NCI-H2029 treated with DMSO at 0.1 percent for 48 hours (cell line): Measurements from ENCODE around the gene ACTR3.
"Not testable (repeated sequence)": the region's sequence is repeated elsewhere in the genome, so short reads cannot be mapped to it uniquely, and the experiment has no call there.

Experiments
- DNase-seq: peaks from one replicate; lab custom pipeline; 2025; lab: John Stamatoyannopoulos, UW

Gene ACTR3

DNA sequence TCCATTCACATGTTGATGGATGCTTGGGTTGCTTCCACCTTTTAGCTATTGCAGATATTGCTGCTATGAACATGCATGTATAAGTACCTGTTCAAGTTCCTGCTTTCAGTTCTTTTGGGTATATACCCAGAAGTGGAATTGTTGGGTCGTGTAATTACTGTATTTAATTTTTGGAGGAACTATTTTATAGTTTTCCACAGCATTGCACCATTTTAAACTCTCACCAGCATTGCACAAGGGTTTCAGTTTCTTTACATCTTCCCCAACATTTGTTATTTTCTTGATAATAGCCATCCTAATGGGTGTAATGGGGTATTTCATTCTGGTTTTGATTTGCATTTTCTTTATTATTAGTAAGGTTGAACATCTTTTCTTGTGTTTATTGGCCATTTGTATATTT lies 16.0 kb downstream of the ACTR3 start:
- no peak for DNase-seq

DNA sequence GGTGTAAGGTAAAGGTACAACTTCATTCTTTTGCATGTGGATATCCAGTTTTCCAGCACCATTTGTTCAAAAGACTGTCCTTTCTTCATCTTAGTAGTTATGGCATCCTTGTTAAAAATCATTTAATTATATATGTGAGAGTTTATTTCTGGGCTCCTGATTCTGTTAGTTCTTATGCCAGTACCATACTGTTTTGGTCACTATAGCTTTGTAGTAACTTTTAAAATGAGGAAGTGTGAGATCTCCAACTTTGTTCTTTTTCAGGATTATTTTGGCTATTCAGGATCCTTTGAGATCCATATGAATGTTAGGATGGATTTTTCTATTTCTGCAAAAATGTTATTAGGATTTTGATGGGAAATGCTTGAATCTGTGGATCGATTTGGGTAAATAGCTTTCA lies 16.8 kb downstream of the ACTR3 start:
- no peak for DNase-seq

DNA sequence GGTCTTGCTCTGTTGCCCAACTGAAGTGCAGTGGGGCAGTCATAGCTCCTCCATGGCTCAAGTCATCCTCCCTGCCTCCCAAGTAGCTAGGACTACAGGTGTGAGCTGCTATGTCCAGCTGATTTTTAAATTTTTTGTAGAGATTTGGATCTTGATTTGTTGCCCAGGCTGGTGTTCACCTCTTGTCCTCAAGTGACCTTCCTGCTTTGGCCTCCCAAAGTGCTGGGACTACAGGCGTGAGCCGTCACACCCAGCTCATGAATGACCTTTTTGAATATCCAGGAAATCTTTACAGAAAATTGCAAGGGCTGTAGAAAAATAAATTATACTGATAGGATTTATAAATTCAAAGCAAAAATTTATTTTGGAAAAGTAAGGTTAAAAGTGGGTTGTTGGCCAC lies 17.4 kb downstream of the ACTR3 start:
- DNase-seq: no peak

DNA sequence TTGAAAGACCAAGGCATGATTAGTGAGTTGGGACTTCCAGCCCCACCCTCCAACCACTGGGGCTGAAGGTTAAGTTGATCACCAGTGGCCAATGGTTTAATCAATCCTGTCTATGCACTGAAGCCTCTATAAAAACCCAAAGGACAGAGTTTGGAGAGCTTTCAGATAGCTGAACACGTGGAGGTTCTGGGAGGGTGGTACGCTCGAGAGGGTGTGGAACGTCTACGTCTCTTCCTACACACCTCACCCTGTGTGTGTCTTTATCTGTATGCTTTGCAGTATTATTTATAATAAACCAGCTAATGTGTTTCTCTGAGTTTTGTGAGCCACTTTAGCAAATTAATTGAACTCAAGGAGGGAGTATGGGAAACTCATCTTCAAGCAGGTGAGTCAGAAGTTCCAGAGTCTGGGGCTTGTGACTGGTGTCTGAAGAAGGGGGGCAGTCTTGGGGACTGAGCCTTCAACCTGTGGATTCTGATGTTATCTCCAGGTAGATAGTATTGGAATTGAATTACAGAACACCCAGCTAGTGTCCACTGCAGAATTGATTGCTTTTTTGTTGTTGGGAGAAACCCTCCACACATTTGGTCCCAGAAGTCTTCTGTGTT lies 20.3 kb downstream of the ACTR3 start:
- no peak for DNase-seq

DNA sequence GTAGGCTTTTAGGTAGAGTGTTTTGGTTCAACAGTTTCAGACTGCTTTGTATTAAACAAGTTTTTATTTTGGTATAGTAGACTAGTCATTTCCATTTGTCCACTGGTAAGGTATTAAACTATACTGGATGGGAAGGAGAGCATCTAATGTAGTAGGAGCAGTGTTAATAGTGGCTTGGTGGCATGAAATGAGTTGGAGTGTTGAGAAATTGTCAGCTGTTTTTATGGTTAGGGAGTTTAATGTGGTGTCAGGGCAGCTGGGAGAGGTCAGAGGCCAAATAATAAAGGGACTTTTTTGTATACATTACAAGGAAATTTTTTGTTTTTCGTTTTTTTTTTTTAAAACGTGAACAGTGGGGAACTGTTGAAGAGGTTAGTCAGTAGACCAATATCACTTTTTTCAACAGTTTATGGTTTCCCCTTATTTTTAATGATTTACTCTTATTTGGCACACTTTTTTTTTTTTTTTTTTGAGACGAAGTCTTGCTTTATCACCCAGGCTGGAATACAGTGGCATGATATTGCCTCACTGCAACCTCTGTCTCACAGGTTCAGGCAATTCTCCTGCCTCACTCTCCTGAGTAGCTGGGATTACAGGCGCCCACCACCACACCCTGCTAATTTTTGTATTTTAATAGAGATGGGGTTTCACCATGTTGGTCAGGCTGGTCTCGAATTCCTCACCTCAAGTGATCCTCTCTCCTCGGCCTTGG lies 21.2 kb downstream of the ACTR3 start:
- DNase-seq: no peak

DNA sequence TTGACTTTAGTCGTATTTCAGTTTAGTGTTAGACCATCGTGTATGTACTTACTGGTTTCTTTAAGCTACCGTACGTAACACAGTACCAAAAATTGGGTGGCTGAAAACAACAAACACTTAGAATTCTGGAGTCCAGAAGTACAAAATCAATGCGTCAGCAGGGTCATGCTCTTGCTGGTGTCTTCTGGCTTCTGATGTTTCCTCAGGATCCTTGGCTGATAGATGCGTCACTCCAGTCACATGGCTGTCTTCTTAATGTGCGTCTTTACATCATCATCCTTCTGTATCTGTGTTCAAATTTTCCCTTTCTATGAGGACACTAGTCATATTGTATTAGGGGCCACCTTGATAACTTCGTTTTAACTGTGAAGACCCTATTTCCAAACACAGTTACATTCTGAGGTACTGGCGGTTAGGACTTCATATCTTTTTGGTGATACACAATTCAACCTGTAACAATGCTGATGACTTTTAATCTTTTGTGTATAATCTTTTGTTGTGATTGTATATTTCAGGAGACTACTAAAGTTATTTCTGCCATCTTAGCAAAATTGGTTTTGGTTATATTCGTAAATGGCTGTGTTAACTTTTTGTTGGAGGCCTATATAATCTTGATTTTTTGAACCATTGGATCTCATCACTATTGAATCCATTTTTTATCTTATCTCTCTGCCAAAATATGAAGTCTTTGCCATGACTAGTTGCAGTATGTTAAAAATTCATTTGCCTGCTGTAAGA lies 25.4 kb downstream of the ACTR3 start:
- DNase-seq: no peak

DNA sequence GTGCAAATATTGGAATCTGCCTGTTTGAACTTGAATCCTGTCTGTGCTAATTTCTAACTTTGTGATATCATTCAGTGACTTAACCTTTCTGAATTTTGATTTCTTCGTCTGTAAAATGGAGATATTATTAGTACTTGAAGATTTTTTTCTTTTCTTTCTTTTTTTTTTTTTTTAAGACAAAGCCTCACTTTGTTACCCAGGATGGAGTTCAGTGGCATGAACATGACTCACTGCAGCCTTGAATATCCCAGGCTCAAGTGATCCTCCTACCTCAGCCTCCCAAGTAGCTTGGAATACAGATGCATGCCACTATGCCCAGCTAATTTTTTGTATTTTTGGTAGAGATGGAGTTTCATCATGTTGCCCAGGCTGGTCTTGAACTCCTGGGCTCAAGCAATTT lies 28.3 kb downstream of the ACTR3 start:
- no peak for DNase-seq

DNA sequence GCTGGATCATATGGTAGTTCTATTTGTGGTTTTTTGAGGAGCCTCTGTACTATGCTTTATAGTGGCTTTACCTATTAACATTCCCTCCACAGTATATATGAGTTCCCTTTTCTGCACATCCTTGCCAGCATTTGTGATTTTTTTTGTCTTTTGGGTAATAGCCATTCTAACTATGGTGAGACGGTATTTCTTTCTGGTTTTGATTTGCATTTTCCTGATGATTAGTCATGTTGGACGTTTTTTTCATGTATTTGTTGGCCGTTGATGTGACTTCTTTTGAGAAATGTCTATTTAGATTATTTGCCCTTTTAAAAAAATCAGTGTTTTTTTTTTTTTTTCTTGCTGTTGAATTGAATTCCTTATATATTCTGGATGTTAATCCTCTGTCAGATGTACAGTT lies 31.1 kb downstream of the ACTR3 start:
- no peak for DNase-seq

DNA sequence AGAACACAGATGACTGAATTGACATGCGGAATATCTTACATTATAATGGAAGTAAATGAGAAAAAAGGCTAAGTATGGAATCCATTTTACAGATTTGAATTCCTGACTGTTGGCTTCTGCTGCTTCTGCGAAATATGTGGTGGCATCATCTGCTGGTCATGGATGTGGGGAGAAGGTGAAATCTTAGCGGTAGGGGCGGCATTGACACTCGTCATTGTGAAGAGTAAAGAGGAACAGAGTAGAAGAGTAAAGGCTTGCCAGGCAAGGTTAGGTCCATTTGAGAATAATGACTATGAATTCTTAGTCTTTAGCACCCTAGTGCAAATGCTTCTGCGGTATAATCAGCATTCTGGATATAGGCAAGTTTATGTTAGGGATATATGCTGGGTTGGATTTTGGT lies 32.4 kb downstream of the ACTR3 start:
- no peak for DNase-seq

DNA sequence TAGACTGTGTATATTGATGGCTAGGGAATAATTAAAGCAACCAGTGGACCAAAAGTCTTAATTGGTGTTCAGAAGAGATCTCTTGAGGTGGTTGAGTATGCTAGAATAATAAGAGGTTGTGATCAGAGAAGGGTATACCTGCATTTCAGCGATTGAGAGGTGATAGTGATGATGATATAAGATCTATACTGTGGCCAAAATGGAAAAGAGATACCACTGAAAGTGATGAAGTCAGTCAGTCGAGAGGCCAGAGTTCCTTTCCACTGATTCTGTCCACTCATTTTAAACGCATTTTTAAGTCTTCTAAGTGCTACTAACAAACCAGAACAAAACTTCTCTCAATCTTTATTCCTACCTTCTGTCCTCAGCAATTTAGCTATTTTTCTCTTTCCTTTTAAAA lies 32.9 kb downstream of the ACTR3 start:
- DNase-seq: no peak

DNA sequence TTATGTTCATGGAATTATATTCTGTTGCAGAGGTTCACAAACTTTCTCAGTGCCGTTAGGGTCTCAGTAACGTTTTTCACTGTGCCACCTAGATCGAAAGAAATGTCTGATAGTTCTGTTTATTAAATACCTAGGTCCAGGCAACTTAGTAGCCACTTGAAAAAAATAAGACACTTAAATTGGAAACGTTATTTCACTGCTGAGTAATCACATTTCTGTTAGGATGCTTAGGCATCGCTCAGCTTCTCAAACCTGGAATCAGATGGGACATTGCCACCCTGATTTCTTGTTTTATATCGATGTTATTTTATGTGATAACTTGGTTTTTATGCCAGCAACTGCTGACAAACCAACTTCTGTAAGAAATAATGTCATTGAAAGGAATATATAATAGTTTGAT lies 36.0 kb downstream of the ACTR3 start:
- no peak for DNase-seq

DNA sequence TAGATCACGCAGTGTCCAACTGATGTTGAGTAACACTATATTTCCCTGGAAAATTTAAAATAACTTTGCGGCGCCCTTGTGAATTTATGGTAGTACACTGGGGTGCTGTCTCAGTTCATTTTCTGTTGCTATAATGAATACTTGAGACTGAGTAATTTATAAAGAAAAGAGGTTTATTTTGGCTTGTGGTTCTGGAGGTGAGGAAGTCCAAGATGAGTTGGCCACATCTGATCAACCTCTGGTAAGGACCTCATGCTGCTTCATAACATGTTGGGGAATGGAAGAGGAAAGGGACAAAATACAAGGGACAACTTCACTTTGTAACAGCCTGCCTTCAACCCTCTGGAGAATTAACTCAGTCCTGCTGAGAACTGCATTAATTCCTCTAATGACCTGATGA lies 36.4 kb downstream of the ACTR3 start:
- no peak for DNase-seq

DNA sequence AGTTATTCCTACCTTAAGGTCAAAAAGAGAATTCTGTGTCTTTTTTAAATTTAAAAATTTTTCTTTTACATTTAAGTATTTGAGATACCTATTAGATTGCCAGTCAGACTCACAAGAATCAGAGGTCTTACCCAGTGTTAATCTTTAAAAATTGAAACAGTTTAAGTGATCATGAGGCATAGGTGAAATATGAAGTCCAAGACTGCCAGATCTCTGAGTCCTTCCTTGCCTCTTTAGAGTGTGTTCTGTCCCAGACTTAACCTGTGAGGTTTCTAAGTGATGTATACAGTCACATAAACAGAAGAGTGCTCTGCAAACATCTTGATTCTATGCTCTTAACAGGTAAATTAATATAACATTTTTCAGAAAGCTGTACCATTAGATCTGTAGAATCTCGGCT lies 40.6 kb downstream of the ACTR3 start:
- no peak for DNase-seq

DNA sequence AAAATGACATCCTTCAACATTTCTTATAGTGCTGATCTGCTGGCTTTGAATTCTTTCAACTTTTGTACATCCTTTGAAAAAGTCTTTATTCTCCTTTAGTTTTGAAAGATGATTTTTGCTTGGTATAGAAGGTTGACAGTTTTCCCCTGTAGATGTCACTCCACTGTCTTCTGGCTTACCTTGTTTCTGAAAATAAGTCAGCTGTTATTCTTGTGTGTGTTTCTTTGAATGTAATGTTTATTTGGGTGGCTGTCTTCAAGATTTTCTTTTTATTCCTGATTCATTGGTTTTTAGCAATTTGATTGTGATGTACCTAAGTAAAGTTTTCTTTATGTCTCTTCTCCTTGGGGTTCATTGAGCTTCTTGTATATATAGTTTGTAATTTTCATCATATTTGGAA lies 47.6 kb downstream of the ACTR3 start:
- DNase-seq: no peak

DNA sequence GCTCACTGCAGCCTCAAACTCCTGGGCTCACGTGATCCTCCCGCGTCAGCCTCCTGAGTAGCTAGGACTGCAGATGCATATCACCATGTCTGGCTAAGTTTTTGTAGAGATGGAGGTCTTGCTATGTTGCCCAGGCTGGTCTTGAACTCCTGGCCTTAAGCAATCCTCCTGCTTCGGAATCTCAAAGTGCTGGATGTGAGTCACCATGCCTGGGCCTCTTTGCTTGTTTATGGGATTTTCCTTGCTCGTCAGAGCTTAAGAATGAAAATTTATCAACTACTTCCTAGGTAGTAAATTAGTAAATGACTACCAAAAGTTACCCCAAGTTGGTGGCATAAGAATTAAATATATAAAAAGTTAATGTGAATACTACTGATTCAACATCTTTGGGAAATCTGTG lies 51.0 kb downstream of the ACTR3 start:
- DNase-seq: no peak

DNA sequence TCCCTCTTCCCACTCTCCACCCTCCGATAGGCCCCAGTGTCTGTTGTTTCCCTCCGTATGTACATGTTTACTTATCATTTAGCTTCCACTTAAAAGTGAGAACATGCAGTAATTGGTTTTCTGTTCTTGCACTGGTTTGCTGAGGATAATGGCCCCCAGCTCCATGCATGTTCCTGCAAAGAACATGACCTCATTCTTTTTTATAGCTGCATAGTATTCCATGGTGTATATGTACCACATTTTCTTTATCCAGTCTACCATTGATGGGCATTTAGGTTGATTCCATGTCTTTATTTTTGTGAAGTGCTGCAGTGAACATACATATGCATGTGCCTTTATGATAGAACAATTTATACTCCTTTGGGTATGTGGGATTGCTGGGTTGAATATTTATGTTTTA lies 55.9 kb downstream of the ACTR3 start:
- DNase-seq: not testable (repeated sequence)

DNA sequence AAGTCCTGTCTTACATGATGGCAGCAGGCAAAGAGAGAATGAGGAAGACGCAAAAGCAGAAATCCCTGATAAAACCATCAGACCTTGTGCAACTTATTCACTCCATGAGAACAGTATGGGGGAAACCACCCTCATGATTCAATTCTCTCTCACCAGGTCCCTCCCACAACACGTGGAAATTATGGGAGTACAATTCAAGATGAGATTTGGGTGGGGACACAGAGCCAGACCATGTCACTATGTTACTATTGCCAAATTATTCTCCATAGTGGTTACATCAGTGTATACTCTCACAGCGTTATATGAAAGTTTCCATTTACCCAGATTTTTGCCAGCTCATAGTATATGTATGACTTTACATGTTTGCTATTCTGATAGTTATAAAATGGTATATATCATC lies 61.0 kb downstream of the ACTR3 start:
- DNase-seq: not testable (repeated sequence)

DNA sequence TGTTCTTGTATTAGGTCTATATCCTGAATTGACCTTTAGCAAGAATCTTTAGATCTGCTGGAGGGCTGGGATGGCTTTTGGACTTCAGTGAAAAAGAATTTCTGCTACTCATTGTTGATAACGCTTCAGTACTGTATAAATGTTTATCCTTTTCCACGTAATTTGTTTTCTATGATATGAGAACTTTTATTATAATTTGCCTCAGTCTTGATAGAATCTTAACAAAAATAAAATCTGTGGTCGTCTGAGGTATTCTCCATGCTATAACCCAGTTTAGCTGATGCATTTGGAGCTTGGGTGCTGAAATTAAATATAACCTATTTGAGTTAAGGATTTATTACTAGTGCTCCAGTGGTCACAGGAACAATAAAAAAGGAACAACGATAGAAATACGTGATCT lies 71.1 kb downstream of the ACTR3 start:
- DNase-seq: no peak

DNA sequence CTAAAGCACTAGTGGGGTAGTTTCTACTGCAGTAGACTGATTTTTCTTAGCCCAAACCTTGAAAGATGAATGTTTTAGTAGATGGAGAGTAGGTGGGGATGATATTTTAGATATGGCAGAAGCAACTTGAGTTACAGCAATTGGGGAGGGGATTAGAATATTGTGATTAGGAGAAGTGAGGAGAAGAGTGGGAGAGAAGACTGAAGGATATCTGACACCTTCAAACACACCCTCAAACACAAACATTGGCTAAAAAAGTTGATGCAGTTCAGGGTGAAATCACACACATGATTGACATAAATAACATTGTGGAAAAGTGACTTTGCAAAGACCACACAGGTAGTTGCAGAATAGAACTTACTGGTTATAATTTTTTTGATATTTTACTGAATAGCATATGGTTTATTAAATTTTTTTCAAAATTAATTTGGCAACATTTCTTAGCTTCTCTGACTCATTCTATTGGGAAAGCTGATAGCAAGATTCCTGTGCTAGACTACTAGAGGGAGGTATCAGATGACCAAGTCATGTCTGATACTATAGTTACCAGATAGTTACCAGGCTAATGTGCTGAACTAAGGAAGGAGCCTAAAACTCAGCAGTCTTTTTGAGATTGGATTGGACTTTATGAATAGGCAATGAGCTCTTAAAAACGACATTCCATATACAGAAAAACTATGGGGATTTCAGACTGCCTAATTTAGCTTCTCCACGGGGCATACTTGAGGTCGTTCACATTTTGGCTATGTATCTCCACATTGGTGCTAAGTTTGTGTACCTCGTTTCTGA lies 73.0 kb downstream of the ACTR3 start:
- DNase-seq: no peak

DNA sequence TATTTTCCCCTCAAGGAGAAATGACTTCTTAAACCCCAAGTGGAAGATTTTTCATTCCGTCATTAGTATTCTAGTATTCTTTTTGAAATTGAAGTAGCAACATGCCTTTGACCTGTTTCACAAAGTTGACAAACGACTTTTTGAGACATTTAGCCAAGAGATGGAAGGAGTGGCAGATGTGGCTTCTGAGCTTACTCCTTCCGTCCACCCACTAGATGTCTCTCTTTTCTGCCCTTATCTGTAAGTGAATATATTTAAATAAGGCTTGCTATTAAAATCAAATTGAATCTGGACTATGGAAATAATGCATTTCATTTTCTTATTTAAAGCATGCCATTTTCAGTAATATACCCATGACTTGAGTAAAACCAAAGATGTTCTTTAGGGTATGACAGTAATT lies 74.1 kb downstream of the ACTR3 start:
- DNase-seq: no peak

DNA sequence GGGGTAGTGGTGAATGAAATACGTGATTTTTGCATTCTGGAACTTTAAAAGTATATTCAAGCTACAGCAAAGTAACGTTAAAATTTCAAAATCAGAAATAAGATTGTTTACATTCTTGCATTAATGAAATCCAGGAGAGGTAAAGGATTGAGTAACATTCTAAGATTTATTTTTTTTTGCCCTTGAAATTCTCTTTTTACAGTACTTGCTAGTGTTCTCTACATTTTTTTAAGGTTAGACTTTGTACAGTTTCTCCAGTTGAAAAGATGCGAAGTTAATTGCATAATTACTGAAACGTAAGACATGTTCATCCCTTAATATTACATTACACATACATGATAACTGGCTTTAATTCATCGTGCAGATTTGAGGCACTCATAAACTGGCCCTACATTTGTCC lies 74.5 kb downstream of the ACTR3 start:
- DNase-seq: no peak

DNA sequence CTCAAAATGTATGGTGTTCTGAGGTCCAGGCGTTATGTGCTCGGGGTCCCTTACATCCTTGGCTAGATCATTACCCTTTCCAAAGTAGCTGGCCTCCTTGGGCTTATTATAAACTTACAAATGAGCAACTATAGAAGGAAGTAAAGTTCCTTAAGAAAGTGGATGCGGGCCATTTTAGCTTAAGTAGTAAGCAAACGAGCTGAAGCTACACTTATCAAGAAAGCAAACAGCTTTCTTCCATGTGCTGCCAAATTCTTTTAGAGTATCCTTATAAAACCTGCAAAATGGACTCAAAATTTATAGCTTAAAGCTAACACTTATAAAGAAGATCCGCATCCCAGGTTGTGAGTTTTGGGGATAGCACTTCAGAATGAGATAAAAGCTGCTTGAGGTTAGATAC lies 75.3 kb downstream of the ACTR3 start:
- no peak for DNase-seq

DNA sequence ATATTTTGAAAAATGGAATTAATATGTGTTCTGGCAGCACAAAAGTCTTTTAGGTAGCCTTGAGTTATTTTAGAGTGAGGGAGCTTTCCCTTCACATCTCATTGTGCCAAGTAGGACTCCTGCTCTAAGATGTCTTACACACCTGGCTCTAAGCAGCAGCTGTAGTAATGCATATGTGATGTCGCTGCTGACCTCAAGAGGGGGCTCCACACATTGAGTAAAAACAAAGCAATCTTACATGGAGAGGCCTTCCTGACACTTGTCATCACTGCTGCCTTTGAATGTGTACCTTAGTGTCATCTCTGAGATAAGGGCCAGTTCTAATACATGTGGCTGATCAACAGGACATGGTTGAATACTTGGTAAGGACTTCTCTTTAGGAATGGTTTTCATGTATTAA lies 75.8 kb downstream of the ACTR3 start:
- no peak for DNase-seq
